Measurements from ENCODE around the gene STK39.

The STK39 gene

DNA sequence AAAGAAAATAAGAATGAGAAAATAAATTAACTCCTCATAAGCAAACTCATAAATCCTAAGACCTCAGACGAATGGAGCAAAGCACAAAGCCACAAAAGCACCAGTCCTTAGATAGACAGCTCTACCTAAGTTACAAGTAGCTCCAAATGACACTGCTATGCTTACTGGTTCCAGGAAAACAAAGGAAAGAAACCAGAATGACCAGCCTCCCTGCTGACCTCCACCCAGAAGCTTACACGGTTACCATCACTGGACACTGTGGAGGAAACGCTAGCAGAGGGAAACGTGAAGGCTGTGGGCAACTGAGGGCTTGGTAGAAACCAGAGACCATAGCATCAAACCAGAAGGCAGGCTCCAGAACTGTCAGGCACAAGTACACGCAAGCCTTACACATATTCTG lies 67.8 kb downstream of the STK39 start:
- Mint-ChIP-seq H3K36me3 (ENCODE audit: low read depth) (peaks cover 17% of the 10 kb centered on the region), H3K27ac (peak overlapping the region in 1 of 3 experiments; percentile 50), H3K4me3 (no peak overlapping the region), H3K27me3 (ENCODE audit: low read depth) (no peaks in the 10 kb centered on the region), H3K4me1 (peaks cover 34% of the 10 kb centered on the region), H3K9me3 (no peaks in the 10 kb centered on the region)
- TF ChIP-seq, protein P1, sequence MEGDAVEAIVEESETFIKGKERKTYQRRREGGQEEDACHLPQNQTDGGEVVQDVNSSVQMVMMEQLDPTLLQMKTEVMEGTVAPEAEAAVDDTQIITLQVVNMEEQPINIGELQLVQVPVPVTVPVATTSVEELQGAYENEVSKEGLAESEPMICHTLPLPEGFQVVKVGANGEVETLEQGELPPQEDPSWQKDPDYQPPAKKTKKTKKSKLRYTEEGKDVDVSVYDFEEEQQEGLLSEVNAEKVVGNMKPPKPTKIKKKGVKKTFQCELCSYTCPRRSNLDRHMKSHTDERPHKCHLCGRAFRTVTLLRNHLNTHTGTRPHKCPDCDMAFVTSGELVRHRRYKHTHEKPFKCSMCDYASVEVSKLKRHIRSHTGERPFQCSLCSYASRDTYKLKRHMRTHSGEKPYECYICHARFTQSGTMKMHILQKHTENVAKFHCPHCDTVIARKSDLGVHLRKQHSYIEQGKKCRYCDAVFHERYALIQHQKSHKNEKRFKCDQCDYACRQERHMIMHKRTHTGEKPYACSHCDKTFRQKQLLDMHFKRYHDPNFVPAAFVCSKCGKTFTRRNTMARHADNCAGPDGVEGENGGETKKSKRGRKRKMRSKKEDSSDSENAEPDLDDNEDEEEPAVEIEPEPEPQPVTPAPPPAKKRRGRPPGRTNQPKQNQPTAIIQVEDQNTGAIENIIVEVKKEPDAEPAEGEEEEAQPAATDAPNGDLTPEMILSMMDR (IDR thresholded peaks at IDR 0.05; ENCODE audit: unreplicated experiment in 3 of 3) = no peak

DNA sequence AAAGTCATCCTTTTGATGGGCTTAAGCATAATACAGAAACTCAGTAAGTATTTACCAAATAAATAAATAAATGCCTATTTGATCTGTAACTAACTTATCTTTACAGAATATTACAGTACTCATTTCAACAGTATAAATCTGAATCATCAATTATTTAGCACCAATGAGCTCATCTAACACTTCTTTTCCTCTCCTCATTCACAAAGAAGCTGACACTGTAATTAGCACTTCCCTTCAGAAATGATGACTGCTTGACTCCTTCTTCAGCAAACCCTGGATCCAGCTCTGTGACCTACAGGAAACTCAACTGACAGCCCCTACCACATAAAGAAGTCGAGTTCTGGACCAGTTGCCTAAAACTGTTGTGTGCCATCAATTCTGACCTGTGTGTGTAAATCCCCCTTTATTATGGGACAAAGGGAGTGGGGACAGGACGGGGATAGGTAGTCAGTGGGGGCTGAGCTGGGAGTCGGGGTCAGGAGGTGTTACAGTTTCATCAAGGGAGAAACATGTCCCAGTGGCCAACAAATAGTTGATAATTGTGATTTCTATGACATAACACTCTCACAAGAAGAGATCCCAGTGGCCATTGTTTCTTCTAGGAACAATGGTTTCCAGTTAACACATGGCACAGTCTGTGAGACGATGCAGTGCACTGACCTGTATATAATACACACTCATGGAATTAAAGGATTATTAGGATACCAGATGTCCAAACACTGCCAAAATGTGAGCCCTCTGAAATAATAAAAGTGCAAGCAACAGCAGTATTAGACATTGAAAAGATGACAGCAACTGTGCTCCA lies 68.7 kb downstream of the STK39 start:
- Mint-ChIP-seq H3K4me1 (peaks cover 26% of the 10 kb centered on the region), H3K27me3 (ENCODE audit: low read depth) (no peaks in the 10 kb centered on the region), H3K27ac (peak overlapping the region in 1 of 3 experiments; percentile 50), H3K4me3 (no peak overlapping the region), H3K9me3 (no peaks in the 10 kb centered on the region), H3K36me3 (ENCODE audit: low read depth) (peaks cover 25% of the 10 kb centered on the region)
- TF ChIP-seq, protein P1 (IDR thresholded peaks at IDR 0.05; ENCODE audit: unreplicated experiment in 3 of 3) = no peak

DNA sequence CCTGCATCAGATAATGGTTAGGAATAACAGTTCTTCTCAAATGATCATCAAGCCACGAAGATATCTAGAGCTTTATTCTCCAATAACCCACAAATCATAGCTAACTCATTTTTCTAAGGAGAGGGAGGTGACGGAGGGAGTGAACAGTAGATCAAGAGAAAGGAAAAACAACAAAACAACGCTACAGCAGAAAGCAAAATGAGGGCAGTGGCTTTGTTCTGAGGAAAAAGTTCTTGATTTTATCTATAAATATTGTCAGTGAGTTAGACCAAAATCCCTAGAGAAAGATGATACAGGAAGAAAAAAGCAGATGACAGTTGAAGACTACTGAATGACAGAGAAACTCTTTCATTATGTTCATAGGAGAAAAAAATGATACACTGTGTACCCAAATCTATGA lies 71.0 kb downstream of the STK39 start:
- peaks cover 10% of the 10 kb centered on the region for H3K4me1 Mint-ChIP-seq
- TF ChIP-seq, protein P1 (IDR thresholded peaks at IDR 0.05; ENCODE audit: unreplicated experiment in 3 of 3) = no peak
- no peak overlapping the region for H3K4me3 Mint-ChIP-seq
- no peaks in the 10 kb centered on the region for H3K27me3 Mint-ChIP-seq (ENCODE audit: low read depth)
- no peaks in the 10 kb centered on the region for H3K9me3 Mint-ChIP-seq
- H3K27ac Mint-ChIP-seq = no peak overlapping the region
- peaks cover 22% of the 10 kb centered on the region for H3K36me3 Mint-ChIP-seq (ENCODE audit: low read depth)

DNA sequence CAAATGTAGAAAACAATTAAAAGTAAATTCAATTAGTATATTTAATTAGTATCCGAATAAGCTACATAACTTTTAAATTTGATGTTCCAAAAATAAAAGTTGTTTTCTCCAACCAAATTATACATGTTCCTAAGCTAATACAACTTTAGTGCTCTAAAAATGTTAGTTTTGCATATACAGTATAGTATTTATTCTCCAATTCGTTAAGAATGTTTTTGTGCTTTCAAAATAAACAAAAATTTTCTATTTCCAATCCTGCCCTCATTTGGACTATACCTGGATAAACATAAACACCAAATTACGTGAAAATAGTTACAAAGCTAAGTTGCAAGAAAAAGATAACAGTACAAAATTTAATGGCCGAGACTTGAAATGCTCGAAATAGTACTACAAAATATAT lies 71.9 kb downstream of the STK39 start:
- no peak overlapping the region for H3K27ac Mint-ChIP-seq
- H3K27me3 Mint-ChIP-seq (ENCODE audit: low read depth) = no peaks in the 10 kb centered on the region
- peaks cover 20% of the 10 kb centered on the region for H3K36me3 Mint-ChIP-seq (ENCODE audit: low read depth)

DNA sequence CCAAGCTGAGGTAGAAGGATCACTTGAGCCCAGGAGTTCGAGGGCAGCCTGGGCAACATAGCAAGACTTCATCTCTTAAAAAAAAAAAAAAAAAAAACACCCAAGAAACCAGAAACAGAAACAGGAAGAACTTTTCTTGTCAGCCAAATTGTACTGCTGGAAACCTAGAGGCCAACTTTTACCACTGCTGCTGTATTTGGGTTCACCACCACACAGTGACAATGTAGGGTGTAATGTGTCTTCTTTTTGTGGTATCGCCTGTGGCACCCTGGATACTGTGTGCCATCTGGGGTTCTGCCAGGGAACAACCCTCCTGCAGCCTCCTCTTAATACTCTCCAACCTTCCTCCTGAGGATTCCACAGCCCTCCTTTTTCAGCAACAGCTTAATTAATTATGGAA lies 72.6 kb downstream of the STK39 start:
- peaks cover 20% of the 10 kb centered on the region for H3K36me3 Mint-ChIP-seq (ENCODE audit: low read depth)
- peaks cover 11% of the 10 kb centered on the region for H3K4me1 Mint-ChIP-seq
- TF ChIP-seq, protein P1 (IDR thresholded peaks at IDR 0.05; ENCODE audit: unreplicated experiment in 3 of 3) = no peak
- H3K9me3 Mint-ChIP-seq = no peaks in the 10 kb centered on the region
- H3K27me3 Mint-ChIP-seq (ENCODE audit: low read depth) = no peaks in the 10 kb centered on the region
- H3K4me3 Mint-ChIP-seq = no peak overlapping the region
- H3K27ac Mint-ChIP-seq = no peak overlapping the region

More for the DNA sequence above, 71.9 kb downstream of the STK39 start:
- Mint-ChIP-seq H3K9me3 (no peaks in the 10 kb centered on the region), H3K4me1 (peaks cover 10% of the 10 kb centered on the region), H3K4me3 (no peak overlapping the region)
- TF ChIP-seq, protein P1 (IDR thresholded peaks at IDR 0.05; ENCODE audit: unreplicated experiment in 3 of 3) = no peak

DNA sequence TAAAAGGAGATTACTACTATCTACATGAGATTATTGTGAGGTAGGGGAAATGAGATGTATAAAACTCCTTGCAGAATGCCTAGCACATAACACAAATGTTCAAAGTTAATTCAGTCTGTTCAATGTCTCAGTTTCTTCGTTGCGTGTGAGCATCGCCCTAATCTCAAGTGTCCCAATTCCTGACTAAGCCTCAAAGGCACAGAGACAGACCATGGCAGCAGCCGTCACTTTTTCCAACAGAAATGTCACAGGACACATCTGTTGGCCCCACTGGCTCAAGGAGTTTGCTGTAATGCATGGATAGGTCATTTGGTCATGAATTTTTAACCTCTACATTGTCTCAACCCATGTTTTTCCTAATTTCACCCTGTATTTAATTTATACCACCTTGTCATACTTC lies 75.3 kb downstream of the STK39 start:
- Mint-ChIP-seq H3K4me1 (peaks cover 15% of the 10 kb centered on the region), H3K9me3 (no peaks in the 10 kb centered on the region), H3K27me3 (ENCODE audit: low read depth) (no peaks in the 10 kb centered on the region), H3K36me3 (ENCODE audit: low read depth) (peaks cover 30% of the 10 kb centered on the region), H3K4me3 (no peak overlapping the region), H3K27ac (no peak overlapping the region)
- TF ChIP-seq, protein P1 (IDR thresholded peaks at IDR 0.05; ENCODE audit: unreplicated experiment in 3 of 3) = no peak

Measured in nephron (organoid).